Uterus (tissue), 4 donors: ENCODE data around the gene CHST13. TPM values are rescaled to one million over a fixed set of nuclear protein-coding genes. Genes with fewer than 3 reads are reported as not detected.

Source experiments
- DNase-seq, 2 donors: peaks; one replicate each; pipeline ENCODE4 v3.0.0-alpha.2; 2019 to 2020
- H3K27ac ChIP-seq, 2 donors: fragments of 200-600 bp; sonication (generic); 1 replicate in 1 of 2; 2 replicates in 1 of 2; pipeline ENCODE4 v1.5.1; 2016 to 2018
- H3K27me3 ChIP-seq, 2 donors: fragments of 200-600 bp; sonication (generic); one replicate each; pipeline ENCODE4 v1.5.1; 2018 to 2019; ENCODE audit warnings: control low read depth in 1 of 2
- H3K36me3 ChIP-seq, 2 donors: fragments of 200-600 bp; sonication (generic); one replicate each; pipeline ENCODE4 v1.5.1; 2019; ENCODE audit warnings: control low read depth in 1 of 2
- H3K4me1 ChIP-seq, 2 donors: fragments of 200-600 bp; sonication (generic); one replicate each; pipeline ENCODE4 v1.5.1; 2018 to 2019; ENCODE audit warnings: control low read depth in 1 of 2
- H3K4me3 ChIP-seq, 2 donors: fragments of 200-600 bp; sonication (generic); 1 replicate in 1 of 2; 2 replicates in 1 of 2; pipeline ENCODE4 v1.5.1; 2018 to 2019; ENCODE audit warnings: mild to moderate bottlenecking in 1 of 2
- H3K9me3 ChIP-seq, 2 donors: fragments of 200-600 bp; sonication (generic); one replicate each; pipeline ENCODE4 v1.5.1; 2019; ENCODE audit warnings: control low read depth in 1 of 2
- CTCF ChIP-seq, 4 experiments: fragments of 200-600 bp in 2 of 4; fragments of 450-650 bp in 2 of 4; sonication (generic) in 2 of 4; IDR thresholded peaks; one replicate each; pipeline ENCODE4 v1.5.1; 2016 to 2019; ENCODE audit warnings: antibody characterized with exemption in 4 of 4, mild to moderate bottlenecking in 2 of 4, moderate library complexity in 1 of 4
- POLR2A ChIP-seq, 2 donors: fragments of 450-650 bp; IDR thresholded peaks; one replicate each; pipeline ENCODE4 v1.6.1; 2016; ENCODE audit warnings: antibody characterized with exemption in 2 of 2, mild to moderate bottlenecking in 1 of 2, moderate library complexity in 1 of 2
- intact Hi-C: fragments of 100-400 bp; cut with DNase I; formaldehyde crosslinking; loops from one replicate; pipeline ENCODE4 v1.15.1; 2023; ENCODE audit warnings: low total_unique reads
- total RNA-seq, 4 donors: library from RNA; depleted of rRNA in 3 of 4; stranded (reverse); fragments of >200 nt in 3 of 4; gene quantifications; one replicate each; pipeline versions ENCODE4 v1.1.0 to v1.2.4, GENCODE V29; 2014 to 2023
- donor health status: DM: yes; HTN: yes; CAD: no.

CHST13 gene
- total RNA-seq, 4 donors from 2014 or later, result 0.24 to 0.62 TPM; not detected in 2

- Histone ChIP-seq H3K27ac (no peak overlapping the region), H3K4me3 (no peak overlapping the region), H3K4me1 (no peaks in the 10 kb centered on the region), H3K27me3 (no peaks in the 10 kb centered on the region), H3K9me3 (no peaks in the 10 kb centered on the region), H3K36me3 (no peaks in the 10 kb centered on the region)
- TF ChIP-seq CTCF (IDR thresholded peaks at IDR 0.05), result no peak
- TF ChIP-seq POLR2A (IDR thresholded peaks at IDR 0.05), result no peak
- DNase-seq, result no peak
- intact Hi-C loops, result no loop called here
Measured at GRCh38 chr3:126497956-126498355, 26.0 kb upstream of the CHST13 start.

GRCh38 chr3:126498461-126498860 lies 25.5 kb upstream of the CHST13 start:
- TF ChIP-seq POLR2A (IDR thresholded peaks at IDR 0.05) (no peak), CTCF (IDR thresholded peaks at IDR 0.05) (no peak)
- no peak for DNase-seq
- Histone ChIP-seq H3K27ac (no peak overlapping the region), H3K9me3 (no peaks in the 10 kb centered on the region), H3K4me1 (no peaks in the 10 kb centered on the region), H3K36me3 (no peaks in the 10 kb centered on the region), H3K4me3 (no peak overlapping the region), H3K27me3 (no peaks in the 10 kb centered on the region)
- intact Hi-C loops, result no loop called here

- H3K36me3 ChIP-seq, result no peaks in the 10 kb centered on the region
Measured at GRCh38 chr3:126498929-126499328, 25.0 kb upstream of the CHST13 start.

GRCh38 chr3:126499401-126499800 lies 24.6 kb upstream of the CHST13 start:
- H3K36me3 ChIP-seq, result no peaks in the 10 kb centered on the region
- no peak overlapping the region for H3K27ac ChIP-seq
- H3K4me1 ChIP-seq, result no peaks in the 10 kb centered on the region
- no peaks in the 10 kb centered on the region for H3K27me3 ChIP-seq
- H3K9me3 ChIP-seq, result no peaks in the 10 kb centered on the region
- DNase-seq, result no peak
- intact Hi-C loops, result no loop called here
- no peak overlapping the region for H3K4me3 ChIP-seq
- no peak for TF ChIP-seq POLR2A (IDR thresholded peaks at IDR 0.05)

More at GRCh38 chr3:126498929-126499328, 25.0 kb upstream of the CHST13 start:
- Histone ChIP-seq H3K4me1 (no peaks in the 10 kb centered on the region), H3K27ac (no peak overlapping the region), H3K4me3 (no peak overlapping the region), H3K27me3 (no peaks in the 10 kb centered on the region), H3K9me3 (no peaks in the 10 kb centered on the region)
- DNase-seq, result no peak
- TF ChIP-seq CTCF (IDR thresholded peaks at IDR 0.05) (no peak), POLR2A (IDR thresholded peaks at IDR 0.05) (no peak)
- intact Hi-C loops, result no loop called here

GRCh38 chr3:126500016-126500415 lies 23.9 kb upstream of the CHST13 start:
- Histone ChIP-seq H3K9me3 (no peaks in the 10 kb centered on the region), H3K4me3 (no peak overlapping the region), H3K27me3 (no peaks in the 10 kb centered on the region), H3K27ac (no peak overlapping the region), H3K36me3 (no peaks in the 10 kb centered on the region), H3K4me1 (no peaks in the 10 kb centered on the region)
- DNase-seq, result no peak
- intact Hi-C loops, result no loop called here
- TF ChIP-seq POLR2A (IDR thresholded peaks at IDR 0.05) (no peak), CTCF (IDR thresholded peaks at IDR 0.05) (no peak)

- TF ChIP-seq CTCF (IDR thresholded peaks at IDR 0.05) (no peak), POLR2A (IDR thresholded peaks at IDR 0.05) (no peak)
- H3K4me1 ChIP-seq, result no peaks in the 10 kb centered on the region
- intact Hi-C loops, result no loop called here
Measured at GRCh38 chr3:126501054-126501453, 22.9 kb upstream of the CHST13 start.

More at GRCh38 chr3:126501054-126501453, 22.9 kb upstream of the CHST13 start:
- DNase-seq, result no peak
- Histone ChIP-seq H3K27ac (no peak overlapping the region), H3K27me3 (no peaks in the 10 kb centered on the region), H3K9me3 (no peaks in the 10 kb centered on the region), H3K36me3 (no peaks in the 10 kb centered on the region), H3K4me3 (no peak overlapping the region)
